ENCODE measurements around the gene VWA8.

Gene VWA8

DNA sequence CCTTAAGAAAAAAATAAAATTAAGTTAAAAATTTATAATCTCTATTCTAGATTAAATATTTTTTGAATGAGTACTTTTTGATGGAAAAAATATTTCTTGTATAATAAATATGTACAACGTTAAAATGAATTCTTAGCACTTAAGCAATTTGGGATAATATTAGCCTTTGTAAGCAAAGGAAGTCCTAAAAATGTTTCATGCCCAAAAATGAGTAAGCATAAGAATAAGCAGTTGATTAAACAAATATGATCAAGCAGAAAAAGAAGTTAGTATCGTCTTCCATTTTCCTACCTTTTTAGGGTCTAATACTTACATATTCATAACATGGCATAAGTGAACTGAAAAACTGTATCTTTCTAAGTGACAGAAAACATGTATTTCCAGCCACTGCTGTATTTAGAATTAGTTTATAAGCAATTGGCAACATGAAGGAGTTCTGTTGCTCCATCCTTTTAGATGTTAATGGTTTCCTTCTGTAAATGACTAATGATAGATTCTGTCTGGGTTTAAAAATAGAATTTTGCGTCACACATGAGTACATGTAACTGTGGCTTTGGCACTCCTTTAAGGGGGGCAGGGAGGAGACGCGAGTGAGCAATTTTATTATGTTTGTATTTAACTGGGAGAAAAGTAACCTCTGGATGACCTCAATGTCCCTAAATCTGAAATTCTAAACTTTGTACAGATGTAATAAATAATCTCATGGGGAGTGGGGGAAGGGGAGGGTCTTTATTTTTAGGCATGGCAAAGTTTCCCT is 266.2 kb downstream of the VWA8 start:
- no peaks in the 10 kb centered on the region for H3K9me3 ChIP-seq
- TF ChIP-seq, protein P1, sequence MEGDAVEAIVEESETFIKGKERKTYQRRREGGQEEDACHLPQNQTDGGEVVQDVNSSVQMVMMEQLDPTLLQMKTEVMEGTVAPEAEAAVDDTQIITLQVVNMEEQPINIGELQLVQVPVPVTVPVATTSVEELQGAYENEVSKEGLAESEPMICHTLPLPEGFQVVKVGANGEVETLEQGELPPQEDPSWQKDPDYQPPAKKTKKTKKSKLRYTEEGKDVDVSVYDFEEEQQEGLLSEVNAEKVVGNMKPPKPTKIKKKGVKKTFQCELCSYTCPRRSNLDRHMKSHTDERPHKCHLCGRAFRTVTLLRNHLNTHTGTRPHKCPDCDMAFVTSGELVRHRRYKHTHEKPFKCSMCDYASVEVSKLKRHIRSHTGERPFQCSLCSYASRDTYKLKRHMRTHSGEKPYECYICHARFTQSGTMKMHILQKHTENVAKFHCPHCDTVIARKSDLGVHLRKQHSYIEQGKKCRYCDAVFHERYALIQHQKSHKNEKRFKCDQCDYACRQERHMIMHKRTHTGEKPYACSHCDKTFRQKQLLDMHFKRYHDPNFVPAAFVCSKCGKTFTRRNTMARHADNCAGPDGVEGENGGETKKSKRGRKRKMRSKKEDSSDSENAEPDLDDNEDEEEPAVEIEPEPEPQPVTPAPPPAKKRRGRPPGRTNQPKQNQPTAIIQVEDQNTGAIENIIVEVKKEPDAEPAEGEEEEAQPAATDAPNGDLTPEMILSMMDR (IDR thresholded peaks at IDR 0.05): no peak
- H3K4me3 ChIP-seq: no peak overlapping the region
- no peaks in the 10 kb centered on the region for H3K27me3 ChIP-seq
- peak; percentile 78 to 81 for DNase-seq
- peaks cover 6 to 32% (median 7%) of the 10 kb centered on the region in 4 donors for H3K4me1 ChIP-seq
- H3K27ac ChIP-seq: peak overlapping the region; percentile 56 to 67
- intact Hi-C loops (cut with DNase I; ENCODE audit: low total_unique reads): no loop called here
- peaks cover 0 to 11% (median 0%) of the 10 kb centered on the region in 3 donors for H3K36me3 ChIP-seq

DNA sequence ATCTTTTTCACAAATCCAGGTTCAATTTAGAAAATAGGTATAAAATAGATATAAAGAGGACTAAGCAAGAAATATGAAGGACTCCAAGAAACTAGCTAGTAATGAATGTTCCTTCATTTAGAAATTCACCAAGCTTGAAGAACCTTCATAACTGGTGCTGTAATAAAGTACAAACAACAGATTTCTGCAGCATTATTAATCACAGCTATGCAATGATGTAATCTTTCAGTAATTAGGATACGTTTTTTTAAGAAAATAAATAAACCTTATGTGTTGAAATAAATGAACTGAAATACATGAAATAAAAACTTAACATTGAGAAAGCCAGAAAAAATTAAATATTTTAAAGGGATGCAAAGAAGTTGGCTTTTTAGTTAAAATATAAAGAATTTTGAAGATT is 267.5 kb downstream of the VWA8 start:
- DNase-seq: no peak
- Histone ChIP-seq H3K9me3 (no peaks in the 10 kb centered on the region), H3K27me3 (no peaks in the 10 kb centered on the region), H3K27ac (no peak overlapping the region), H3K4me3 (no peak overlapping the region), H3K4me1 (peaks cover 6 to 28% (median 7%) of the 10 kb centered on the region in 4 donors), H3K36me3 (peaks cover 0 to 11% (median 5%) of the 10 kb centered on the region in 3 donors)
- intact Hi-C loops (cut with DNase I; ENCODE audit: low total_unique reads): no loop called here
- TF ChIP-seq, protein P1 (IDR thresholded peaks at IDR 0.05): no peak

- intact Hi-C loops (cut with DNase I; ENCODE audit: low total_unique reads): no loop called here
- H3K4me1 ChIP-seq: peaks cover 6 to 28% (median 7%) of the 10 kb centered on the region in 4 donors
- H3K4me3 ChIP-seq: no peak overlapping the region
- H3K27ac ChIP-seq: no peak overlapping the region
- no peaks in the 10 kb centered on the region for H3K9me3 ChIP-seq
- H3K27me3 ChIP-seq: no peaks in the 10 kb centered on the region
- DNase-seq: no peak
- TF ChIP-seq, protein P1 (IDR thresholded peaks at IDR 0.05): no peak
- peaks cover 0 to 11% (median 5%) of the 10 kb centered on the region in 3 donors for H3K36me3 ChIP-seq
These were observed 269.6 kb downstream of the VWA8 start for GRCh38 chr13:41691274-41691673.

- H3K36me3 ChIP-seq: peaks cover 5 to 21% (median 14%) of the 10 kb centered on the region in 3 donors
- intact Hi-C loops (cut with DNase I; ENCODE audit: low total_unique reads): no loop called here
- TF ChIP-seq, protein P1 (IDR thresholded peaks at IDR 0.05): no peak
- no peak overlapping the region for H3K4me3 ChIP-seq
- no peak for DNase-seq
- no peaks in the 10 kb centered on the region for H3K9me3 ChIP-seq
- peaks cover 0 to 18% (median 10%) of the 10 kb centered on the region in 4 donors for H3K4me1 ChIP-seq
- H3K27me3 ChIP-seq: no peaks in the 10 kb centered on the region
- H3K27ac ChIP-seq: no peak overlapping the region
These were observed 278.1 kb downstream of the VWA8 start for GRCh38 chr13:41682766-41683165.

DNA sequence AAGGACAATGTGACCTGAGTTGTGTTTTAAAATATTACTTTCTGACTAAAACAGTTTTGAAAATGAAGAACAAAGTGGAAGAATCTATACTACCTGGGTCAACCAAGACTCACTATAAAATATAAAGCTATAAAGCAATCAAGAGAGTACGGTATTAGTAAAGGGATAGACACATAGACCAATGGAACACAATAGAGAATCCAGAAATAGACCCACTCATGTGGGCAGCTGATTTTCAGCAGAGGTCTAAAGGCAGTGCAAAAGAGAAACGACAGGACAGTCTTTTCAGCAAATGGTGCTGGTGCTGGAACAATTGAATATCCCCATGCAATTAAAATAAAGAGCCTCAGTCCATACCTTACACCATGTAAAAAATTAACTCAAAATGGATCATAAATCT is 278.9 kb downstream of the VWA8 start:
- Histone ChIP-seq H3K36me3 (peaks cover 5 to 21% (median 14%) of the 10 kb centered on the region in 3 donors), H3K4me3 (no peak overlapping the region), H3K27ac (no peak overlapping the region), H3K4me1 (peaks cover 0 to 19% (median 10%) of the 10 kb centered on the region in 4 donors), H3K9me3 (no peaks in the 10 kb centered on the region), H3K27me3 (no peaks in the 10 kb centered on the region)
- intact Hi-C loops (cut with DNase I; ENCODE audit: low total_unique reads): no loop called here
- DNase-seq: no peak
- TF ChIP-seq, protein P1 (IDR thresholded peaks at IDR 0.05): no peak

Measured in tibial artery (tissue), 4 donors.